Naive B cell (primary cell): ENCODE data around the gene NHSL1. TPM values are rescaled to one million over a fixed set of nuclear protein-coding genes. Genes with fewer than 3 reads are reported as not detected.

Experiments
- ATAC-seq, 2 donors: fragments of 150-1000 bp; cut with Tn5 transposase; 2 replicates each; pipeline ENCODE4 v1.10.0; 2021; ENCODE audit warnings: low read depth in 2 of 2, mild to moderate bottlenecking in 2 of 2, moderate library complexity in 2 of 2
- DNase-seq: peaks from one replicate; pipeline ENCODE4 v3.0.0; 2022
- H3K27ac Mint-ChIP-seq, 6 donors: one replicate each; pipeline ENCODE4 v1.8.0; 2020 to 2022; ENCODE audit warnings: mild to moderate bottlenecking in 6 of 6, mixed read lengths in 6 of 6, moderate library complexity in 5 of 6, inconsistent platforms in 2 of 6
- H3K27me3 Mint-ChIP-seq, 3 donors: one replicate each; pipeline ENCODE4 v1.8.0; 2021 to 2022; ENCODE audit warnings: mixed read lengths in 3 of 3, mild to moderate bottlenecking in 1 of 3
- H3K36me3 Mint-ChIP-seq, 2 donors: one replicate each; pipeline ENCODE4 v1.8.0; 2020 to 2022; ENCODE audit warnings: mixed read lengths in 2 of 2, inconsistent platforms in 1 of 2, mild to moderate bottlenecking in 1 of 2
- H3K4me1 Mint-ChIP-seq, 3 donors: one replicate each; pipeline ENCODE4 v1.8.0; 2020 to 2022; ENCODE audit warnings: mixed read lengths in 3 of 3, inconsistent platforms in 1 of 3, mild to moderate bottlenecking in 1 of 3, moderate library complexity in 1 of 3
- H3K4me3 Mint-ChIP-seq, 8 donors: one replicate each; pipeline ENCODE4 v1.8.0; 2020 to 2022; ENCODE audit warnings: mild to moderate bottlenecking in 8 of 8, mixed read lengths in 8 of 8, moderate library complexity in 8 of 8, inconsistent platforms in 2 of 8
- H3K9me3 Mint-ChIP-seq, 7 donors: one replicate each; pipeline ENCODE4 v1.8.0; 2020 to 2022; ENCODE audit warnings: mixed read lengths in 7 of 7, mild to moderate bottlenecking in 5 of 7, inconsistent platforms in 2 of 7, moderate library complexity in 1 of 7
- polyA plus RNA-seq, 6 donors: library from polyadenylated mRNA; unstranded; fragments of 300-500 nt; fragmentation: Illumina TruSeq; gene quantifications; one replicate each; pipeline ENCODE4 v1.2.3, GENCODE V29; 2021; ENCODE audit warnings: low read depth in 6 of 6

NHSL1 gene
- polyA plus RNA-seq, 6 donors from 2014 or later, result 0.04 TPM; not detected in 5

- no peaks in the 10 kb centered on the region for H3K4me1 Mint-ChIP-seq
- peak overlapping the region in 2 of 6 donors; percentile 47 to 72 for H3K27ac Mint-ChIP-seq
- DNase-seq (no peak), ATAC-seq (no peak)
- no peaks in the 10 kb centered on the region for H3K27me3 Mint-ChIP-seq
- H3K4me3 Mint-ChIP-seq, result no peak overlapping the region
- no peaks in the 10 kb centered on the region for H3K36me3 Mint-ChIP-seq
- no peaks in the 10 kb centered on the region for H3K9me3 Mint-ChIP-seq
Observed at GRCh38 chr6:138382498-138383265, 116.6 kb downstream of the NHSL1 start.

GRCh38 chr6:138378463-138378862, 120.8 kb downstream of the NHSL1 start:
- H3K4me3 Mint-ChIP-seq, result no peak overlapping the region

DNA sequence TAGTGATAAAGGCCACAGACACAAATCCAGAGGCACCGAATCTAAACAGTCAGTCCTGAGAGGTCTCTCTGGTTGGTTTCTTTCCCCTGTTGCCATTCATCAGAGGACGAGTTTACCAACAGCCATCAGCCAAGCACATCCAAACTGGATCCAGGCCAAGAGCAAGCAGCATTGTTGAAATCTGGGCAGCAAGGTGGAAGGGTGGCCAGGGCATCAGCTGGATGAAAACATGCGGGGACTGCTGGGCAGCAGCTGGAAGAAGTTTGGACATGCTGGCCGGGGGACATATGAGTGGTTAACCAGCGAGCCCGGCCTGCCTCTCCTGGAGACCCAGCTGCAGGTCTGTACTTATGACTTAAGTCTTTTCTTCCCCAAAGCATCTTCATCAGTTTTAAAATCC, 121.5 kb downstream of the NHSL1 start, which contains the start of gene SMIM28:
SMIM28 (plus strand) TSS at position 62 of the 400 bp plus-strand sequence; CDS start at position 230, 168 bp downstream.
- H3K36me3 Mint-ChIP-seq, result no peaks in the 10 kb centered on the region
- DNase-seq (no peak), ATAC-seq (no peak)
- peaks cover 0 to 5% (median 0%) of the 10 kb centered on the region in 3 donors for H3K27me3 Mint-ChIP-seq
- H3K4me3 Mint-ChIP-seq, result no peak within 1 kb of the TSS
- H3K4me1 Mint-ChIP-seq, result no peaks in the 10 kb centered on the region
- H3K9me3 Mint-ChIP-seq, result no peaks in the 10 kb centered on the region
- no peak within 1 kb of the TSS for H3K27ac Mint-ChIP-seq

More at GRCh38 chr6:138378463-138378862, 120.8 kb downstream of the NHSL1 start:
- no peak overlapping the region for H3K27ac Mint-ChIP-seq
- H3K9me3 Mint-ChIP-seq, result no peaks in the 10 kb centered on the region
- DNase-seq, result no peak
- no peaks in the 10 kb centered on the region for H3K4me1 Mint-ChIP-seq
- no peak for ATAC-seq
- H3K36me3 Mint-ChIP-seq, result no peaks in the 10 kb centered on the region
- H3K27me3 Mint-ChIP-seq, result peaks cover 0 to 5% (median 0%) of the 10 kb centered on the region in 3 donors

DNA sequence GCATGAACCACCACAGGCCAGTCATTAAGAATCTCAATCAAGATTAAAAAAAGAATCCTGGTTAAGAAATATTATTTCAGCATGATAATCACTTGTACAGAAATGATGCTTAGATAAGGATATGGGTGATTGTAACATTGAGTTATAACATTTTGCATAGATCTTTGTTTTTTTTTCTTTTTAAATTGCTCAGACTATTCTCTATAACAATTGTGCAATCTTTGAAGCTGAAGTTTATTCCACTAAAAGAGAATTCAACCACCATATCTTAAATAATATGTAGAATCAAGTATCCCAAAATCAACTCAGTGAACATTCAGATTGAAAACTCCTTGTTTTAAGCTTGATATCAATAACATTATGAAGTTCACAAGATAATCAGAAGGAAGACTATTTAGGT, 122.3 kb downstream of the NHSL1 start:
- no peaks in the 10 kb centered on the region for H3K4me1 Mint-ChIP-seq
- H3K27ac Mint-ChIP-seq, result no peak overlapping the region
- H3K9me3 Mint-ChIP-seq, result no peaks in the 10 kb centered on the region
- H3K4me3 Mint-ChIP-seq, result no peak overlapping the region
- H3K36me3 Mint-ChIP-seq, result no peaks in the 10 kb centered on the region
- no peak for ATAC-seq
- H3K27me3 Mint-ChIP-seq, result peaks cover 0 to 5% (median 0%) of the 10 kb centered on the region in 3 donors
- DNase-seq, result no peak

GRCh38 chr6:138374815-138375214, 124.5 kb downstream of the NHSL1 start:
- Mint-ChIP-seq H3K27me3 (peaks cover 2 to 5% (median 4%) of the 10 kb centered on the region in 3 donors), H3K36me3 (no peaks in the 10 kb centered on the region), H3K27ac (no peak overlapping the region), H3K9me3 (no peaks in the 10 kb centered on the region), H3K4me3 (no peak overlapping the region), H3K4me1 (no peaks in the 10 kb centered on the region)
- ATAC-seq, result no peak
- DNase-seq, result no peak

DNA sequence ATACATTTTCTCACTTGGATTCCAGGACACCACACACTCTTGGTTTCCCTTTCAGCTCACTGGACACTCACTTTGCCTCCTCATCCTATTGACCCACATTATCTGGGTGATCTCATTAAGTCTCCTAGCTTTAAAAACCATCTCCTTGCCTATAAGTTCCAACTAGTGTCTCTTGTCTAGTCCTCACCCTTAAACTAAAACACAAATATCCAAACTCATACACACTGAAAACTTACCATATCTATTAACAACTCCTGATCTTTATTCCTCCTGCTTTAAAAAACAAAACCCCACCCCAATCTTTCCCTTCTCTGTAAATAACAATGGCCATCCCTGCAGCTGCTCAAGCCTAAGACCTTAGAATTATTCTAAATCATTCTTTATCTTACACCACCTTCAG, 125.1 kb downstream of the NHSL1 start:
- Mint-ChIP-seq H3K36me3 (no peaks in the 10 kb centered on the region), H3K27ac (peak overlapping the region in 1 of 6 donors; percentile 40), H3K4me1 (no peaks in the 10 kb centered on the region), H3K4me3 (no peak overlapping the region), H3K9me3 (no peaks in the 10 kb centered on the region), H3K27me3 (peaks cover 4 to 5% (median 4%) of the 10 kb centered on the region in 3 donors)
- DNase-seq (no peak), ATAC-seq (no peak)

GRCh38 chr6:138372711-138373463, 126.4 kb downstream of the NHSL1 start:
- Mint-ChIP-seq H3K4me3 (no peak overlapping the region), H3K27me3 (peaks cover 4 to 15% (median 6%) of the 10 kb centered on the region in 3 donors), H3K4me1 (no peaks in the 10 kb centered on the region), H3K36me3 (peaks cover 0 to 1% of the 10 kb centered on the region in 2 donors), H3K27ac (no peak overlapping the region), H3K9me3 (peaks cover 0 to 5% (median 2%) of the 10 kb centered on the region in 7 donors)
- DNase-seq (no peak), ATAC-seq (peak in 1 of 2 donors; percentile 40)

Other genes starting within 250 kb of the NHSL1 start
- not detected for gene SMIM28, start 121.6 kb downstream of the NHSL1 start, polyA plus RNA-seq
- gene HEBP2, start 95.3 kb downstream of the NHSL1 start, polyA plus RNA-seq, result 10 to 100 TPM; 33.4 to 50.3 (median 42.2) TPM